GM18526 (cell line): Measurements from ENCODE around the gene TLX1.

Source experiments
- POLR2A ChIP-seq: IDR thresholded peaks from 3 replicates; pipeline ENCODE4 v1.6.1; 2011; ENCODE audit not compliant: insufficient read length; ENCODE audit errors: extremely low read depth

The TLX1 gene

DNA sequence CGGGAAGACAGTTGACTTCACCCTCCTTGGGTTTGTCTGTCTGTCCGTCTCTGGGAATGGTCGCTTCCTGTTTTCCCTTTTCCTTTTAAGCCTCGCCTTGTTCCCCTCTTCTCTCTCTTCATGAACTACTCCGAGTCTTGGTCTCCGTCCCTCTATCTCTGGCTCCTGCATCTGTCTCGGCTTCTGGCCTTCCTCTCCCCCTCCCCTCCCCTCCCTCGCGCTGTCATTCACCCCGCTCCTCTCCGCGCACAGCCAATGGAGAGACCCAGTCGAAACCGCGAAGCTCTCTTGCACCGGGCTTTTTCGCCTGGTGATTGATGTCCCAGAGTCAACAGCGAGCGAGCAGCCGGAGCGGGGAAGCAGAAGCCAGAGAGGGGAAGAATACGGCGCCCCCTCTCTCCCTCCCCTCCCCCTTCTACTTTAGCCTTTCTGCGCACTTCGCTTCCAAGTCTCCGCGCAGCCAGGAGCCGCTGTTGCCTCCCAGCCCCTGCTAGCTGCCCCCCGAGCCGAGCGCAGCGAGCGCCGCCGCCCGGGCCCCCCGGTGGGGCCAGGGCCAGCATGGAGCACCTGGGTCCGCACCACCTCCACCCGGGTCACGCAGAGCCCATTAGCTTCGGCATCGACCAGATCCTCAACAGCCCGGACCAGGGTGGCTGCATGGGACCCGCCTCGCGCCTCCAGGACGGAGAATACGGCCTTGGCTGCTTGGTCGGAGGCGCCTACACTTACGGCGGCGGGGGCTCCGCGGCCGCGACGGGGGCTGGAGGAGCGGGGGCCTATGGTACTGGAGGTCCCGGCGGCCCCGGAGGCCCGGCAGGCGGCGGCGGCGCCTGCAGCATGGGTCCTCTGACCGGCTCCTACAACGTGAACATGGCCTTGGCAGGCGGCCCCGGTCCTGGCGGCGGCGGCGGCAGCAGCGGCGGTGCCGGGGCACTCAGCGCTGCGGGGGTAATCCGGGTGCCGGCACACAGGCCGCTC lies at the start of gene TLX1:
Gene TLX1 (plus strand): TSS at position 317 of the 978 bp plus-strand sequence. CDS start 242 bp downstream, at position 559.
- TF ChIP-seq POLR2A = no peak

GRCh38 chr10:101085846-101086245 lies 45.3 kb upstream of the TLX1 start:
- TF ChIP-seq POLR2A = no peak

GRCh38 chr10:101087376-101087775 lies 43.7 kb upstream of the TLX1 start:
- no peak for TF ChIP-seq POLR2A

- no peak for TF ChIP-seq POLR2A
Observed at GRCh38 chr10:101087965-101088364, 43.1 kb upstream of the TLX1 start.

GRCh38 chr10:101089520-101090299 lies 41.4 kb upstream of the TLX1 start:
- no peak for TF ChIP-seq POLR2A

DNA sequence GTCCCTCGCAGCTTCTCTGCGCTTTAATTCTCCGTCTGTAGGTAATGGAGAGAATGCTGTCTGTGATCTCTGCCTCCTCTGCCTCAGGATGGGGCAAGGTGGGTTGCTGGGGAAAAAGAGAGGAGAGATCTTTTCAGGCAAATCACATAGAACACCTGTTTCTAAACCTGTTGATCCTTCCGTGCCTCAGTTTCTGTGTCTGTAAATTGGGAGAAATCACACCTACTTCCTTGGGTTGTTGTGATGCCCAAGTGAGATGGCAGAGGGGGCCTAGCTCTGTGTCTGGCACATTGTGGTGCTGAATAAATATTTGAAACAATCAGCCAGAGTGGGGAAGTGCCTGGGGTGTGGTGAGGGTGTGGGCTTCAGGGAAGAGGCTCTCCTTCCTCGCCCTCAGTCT lies 40.5 kb upstream of the TLX1 start:
- TF ChIP-seq POLR2A = no peak

DNA sequence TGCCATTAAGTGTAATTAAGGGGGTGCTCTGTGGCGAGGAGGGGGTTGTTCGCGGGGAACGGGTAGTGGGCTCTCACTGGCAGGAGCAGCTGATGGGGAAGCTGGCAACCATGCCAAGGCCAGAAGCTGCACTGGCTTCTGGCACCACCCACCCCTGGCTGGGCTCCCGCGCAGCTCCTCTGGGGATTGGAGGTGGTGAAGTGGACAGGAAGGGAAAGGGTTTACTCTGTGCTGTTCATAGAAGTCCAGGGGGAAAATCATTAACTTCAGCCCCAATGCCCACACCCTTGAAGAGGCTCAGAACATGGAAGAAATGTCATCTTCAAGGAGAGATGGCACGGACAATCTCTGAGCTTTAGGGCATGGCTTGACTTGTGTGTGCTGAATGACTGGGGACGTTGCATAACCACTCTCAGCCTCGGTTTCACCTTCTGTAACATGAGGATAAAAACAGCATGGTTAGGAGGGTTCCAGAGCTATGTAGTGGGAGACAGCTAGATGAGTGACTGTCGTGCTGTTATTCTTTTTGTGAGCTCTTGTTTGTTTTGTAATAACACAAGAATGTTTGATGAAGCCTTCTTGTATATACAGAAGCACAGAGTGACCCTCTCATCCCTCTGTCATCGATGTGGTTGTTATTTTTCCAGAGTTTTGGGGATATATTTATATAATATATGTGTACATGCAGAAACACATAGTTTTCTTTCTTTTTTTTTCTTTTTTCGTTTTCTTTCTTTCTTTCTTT lies 39.4 kb upstream of the TLX1 start:
- TF ChIP-seq POLR2A = no peak

GRCh38 chr10:101092881-101093354 lies 38.2 kb upstream of the TLX1 start:
- TF ChIP-seq POLR2A = no peak

DNA sequence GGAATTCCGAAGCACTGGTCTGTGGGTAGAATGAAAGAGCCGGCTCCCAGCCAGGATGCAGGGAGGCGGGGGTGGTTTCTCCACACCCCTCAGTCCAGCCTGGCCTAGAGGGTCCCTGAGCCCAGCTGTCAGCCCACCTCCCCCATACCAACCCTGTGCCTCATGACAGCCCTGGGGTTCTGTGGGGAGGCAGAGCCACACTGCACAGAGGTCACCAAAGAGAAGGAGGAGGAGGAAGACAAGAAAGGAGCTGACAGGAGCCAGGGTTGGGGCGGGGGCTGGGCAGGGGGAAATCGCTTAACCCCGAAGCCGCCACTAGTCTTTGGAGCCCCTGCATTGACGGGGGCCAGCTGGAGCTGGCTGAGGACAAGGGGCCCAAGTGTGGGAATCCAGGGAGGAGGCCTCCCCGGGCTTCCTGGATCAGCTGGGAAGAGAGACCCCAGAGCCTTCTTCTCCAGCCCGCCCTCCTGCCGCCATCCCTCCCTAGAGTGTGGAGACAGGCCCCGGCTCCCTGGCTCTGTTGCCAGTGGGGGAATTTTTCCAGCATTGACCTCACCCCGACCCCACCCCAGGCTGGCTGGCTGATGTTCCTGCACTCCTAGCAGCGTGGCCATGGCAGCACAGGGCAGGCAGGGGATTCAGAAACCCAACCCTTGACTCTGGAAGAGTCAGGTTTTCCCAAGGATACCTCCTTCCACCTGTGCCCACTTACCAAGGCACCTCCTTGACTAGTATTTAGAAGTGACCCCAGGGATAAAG lies 36.8 kb upstream of the TLX1 start:
- no peak for TF ChIP-seq POLR2A

DNA sequence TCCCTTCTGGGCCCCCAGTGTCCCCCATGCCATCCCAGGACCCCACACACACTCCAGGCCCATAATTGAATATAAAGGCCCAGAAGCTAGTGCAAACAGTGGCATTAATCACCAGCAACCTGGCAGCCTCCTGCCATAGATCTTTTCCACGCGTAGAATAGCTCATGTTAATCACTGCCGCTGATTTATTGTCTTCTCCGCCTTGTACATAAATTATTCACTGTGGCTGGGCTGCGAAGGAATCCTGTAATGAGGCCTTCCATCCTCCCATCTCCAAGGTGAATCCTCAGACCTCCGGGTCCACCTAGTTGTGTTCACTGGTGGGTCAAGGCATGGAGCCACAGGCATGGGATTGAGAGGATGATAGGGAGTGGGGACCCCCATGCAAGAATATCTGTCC lies 36.1 kb upstream of the TLX1 start:
- TF ChIP-seq POLR2A = no peak

- TF ChIP-seq POLR2A = no peak
Observed at GRCh38 chr10:101095550-101096213, 35.4 kb upstream of the TLX1 start.

- no peak for TF ChIP-seq POLR2A
Observed at GRCh38 chr10:101096378-101096777, 34.7 kb upstream of the TLX1 start.

DNA sequence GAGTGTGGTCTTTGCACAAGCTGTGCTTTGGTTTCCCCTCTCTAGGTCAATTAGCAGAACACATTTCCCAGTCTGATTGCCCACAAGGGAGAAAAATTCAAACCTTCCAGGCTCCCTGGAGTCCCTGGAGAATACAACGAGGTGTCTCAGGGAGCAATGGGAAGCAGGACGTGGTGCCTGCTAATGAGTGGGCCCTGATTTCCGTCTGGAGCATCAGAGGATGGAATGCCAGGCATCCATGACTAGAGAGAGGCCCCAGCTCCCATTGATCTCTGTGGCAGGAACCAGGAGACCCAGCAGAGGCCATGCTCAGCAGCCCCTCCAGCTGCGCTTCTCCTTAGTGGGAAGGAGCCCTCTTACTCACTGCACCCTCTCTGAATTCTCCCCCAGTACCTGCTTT lies 33.2 kb upstream of the TLX1 start:
- TF ChIP-seq POLR2A = no peak

GRCh38 chr10:101099901-101100300 lies 31.2 kb upstream of the TLX1 start:
- no peak for TF ChIP-seq POLR2A
